ENCODE measurements around the gene DCST2. TPM values are rescaled to one million over a fixed set of nuclear protein-coding genes. Genes with fewer than 3 reads are reported as not detected.
A peak's percentile ranks its signal among the peaks of the same experiment; 100 is the strongest.

DCST2 gene
- polyA plus RNA-seq, 3 donors = 2.6 TPM; not detected in 2

DNA sequence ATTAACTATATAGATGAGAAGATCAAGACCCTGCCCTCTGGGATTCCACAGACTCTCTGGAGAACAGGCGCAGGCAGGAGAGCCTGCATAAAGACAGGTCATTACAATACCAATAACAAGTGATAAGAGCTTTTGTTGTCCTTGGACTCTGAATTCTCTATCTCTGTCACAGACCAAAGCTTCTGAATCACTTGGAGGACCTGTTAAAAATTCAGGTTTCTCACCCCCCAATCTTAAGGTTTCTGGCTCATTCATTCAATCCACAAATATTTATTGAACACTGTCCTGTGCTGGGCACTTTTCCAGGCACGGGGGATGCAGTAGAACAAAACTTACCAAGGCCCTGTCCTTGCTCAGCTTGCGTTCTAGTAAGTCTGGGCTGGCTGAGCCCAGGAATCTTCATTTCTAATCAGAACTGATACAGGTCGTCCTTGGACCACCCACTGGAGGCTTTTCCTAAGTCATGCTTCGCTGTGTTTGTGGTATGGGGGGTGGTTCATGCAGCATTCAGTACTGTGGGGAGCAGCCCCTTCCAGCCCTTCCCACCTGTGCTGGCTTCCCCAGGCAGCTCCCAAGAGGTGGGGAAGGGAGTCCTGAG, 31.4 kb upstream of the DCST2 start:
- peak overlapping the region in 1 of 2 donors; percentile 87 for H3K4me3 Mint-ChIP-seq
- H3K4me1 Mint-ChIP-seq = peaks cover 33% of the 10 kb centered on the region
- H3K4me3 ChIP-seq (replicated peaks in 1 of 3; ENCODE audit: low read depth in 2 of 3, low read length in 3 of 3) = no peak overlapping the region
- peaks cover 0 to 2% (median 0%) of the 10 kb centered on the region in 7 donors for H3K9me3 Mint-ChIP-seq
- peaks cover 6 to 12% (median 11%) of the 10 kb centered on the region in 3 donors for H3K27me3 Mint-ChIP-seq (ENCODE audit: low read depth in 3 of 3)
- no peak overlapping the region for H3K27ac ChIP-seq (ENCODE audit: low read depth in 1 of 2, low read length in 2 of 2)
- no peak overlapping the region for H3K9ac ChIP-seq (ENCODE audit: insufficient read depth, low read length, poor library complexity, severe bottlenecking)
- H3K36me3 ChIP-seq (replicated peaks in 1 of 2; ENCODE audit: control insufficient read depth in 1 of 2, insufficient read depth in 2 of 2, low read length in 2 of 2) = peaks cover 14 to 47% of the 10 kb centered on the region in 2 donors
- peak overlapping the region in 1 of 7 donors; percentile 75 for H3K27ac Mint-ChIP-seq
- intact Hi-C loops (cut with micrococcal nuclease) = loop anchor here (5.0 kb wide), 2 partner anchors 63 to 93 kb away; partner anchors contain the start of genes CKS1B (in 1 of the 2), SHC1 (in 1 of the 2) and ZBTB7B (in 1 of the 2)
- H3K9me3 ChIP-seq (replicated peaks in 1 of 2; ENCODE audit: control insufficient read depth in 1 of 2, insufficient read depth in 1 of 2, low read length in 2 of 2) = no peaks in the 10 kb centered on the region
- H3K36me3 Mint-ChIP-seq = peaks cover 43 to 54% of the 10 kb centered on the region in 2 donors
- H4K20me1 ChIP-seq (ENCODE audit: insufficient read depth, low read length) = peaks cover 68% of the 10 kb centered on the region
- no peak overlapping the region for H2AFZ ChIP-seq (ENCODE audit: insufficient read depth, low read depth, low read length, poor library complexity, severe bottlenecking)
- TF ChIP-seq, protein P1, sequence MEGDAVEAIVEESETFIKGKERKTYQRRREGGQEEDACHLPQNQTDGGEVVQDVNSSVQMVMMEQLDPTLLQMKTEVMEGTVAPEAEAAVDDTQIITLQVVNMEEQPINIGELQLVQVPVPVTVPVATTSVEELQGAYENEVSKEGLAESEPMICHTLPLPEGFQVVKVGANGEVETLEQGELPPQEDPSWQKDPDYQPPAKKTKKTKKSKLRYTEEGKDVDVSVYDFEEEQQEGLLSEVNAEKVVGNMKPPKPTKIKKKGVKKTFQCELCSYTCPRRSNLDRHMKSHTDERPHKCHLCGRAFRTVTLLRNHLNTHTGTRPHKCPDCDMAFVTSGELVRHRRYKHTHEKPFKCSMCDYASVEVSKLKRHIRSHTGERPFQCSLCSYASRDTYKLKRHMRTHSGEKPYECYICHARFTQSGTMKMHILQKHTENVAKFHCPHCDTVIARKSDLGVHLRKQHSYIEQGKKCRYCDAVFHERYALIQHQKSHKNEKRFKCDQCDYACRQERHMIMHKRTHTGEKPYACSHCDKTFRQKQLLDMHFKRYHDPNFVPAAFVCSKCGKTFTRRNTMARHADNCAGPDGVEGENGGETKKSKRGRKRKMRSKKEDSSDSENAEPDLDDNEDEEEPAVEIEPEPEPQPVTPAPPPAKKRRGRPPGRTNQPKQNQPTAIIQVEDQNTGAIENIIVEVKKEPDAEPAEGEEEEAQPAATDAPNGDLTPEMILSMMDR (IDR thresholded peaks at IDR 0.05) = no peak
- peaks cover 26 to 45% of the 10 kb centered on the region in 2 donors for H3K4me1 ChIP-seq (ENCODE audit: control insufficient read depth in 1 of 2, insufficient read depth in 2 of 2, low read length in 2 of 2)
- H3K79me2 ChIP-seq (ENCODE audit: insufficient read depth, low read length) = peaks cover 7% of the 10 kb centered on the region
- peak overlapping the region; percentile 97 for H3K4me2 ChIP-seq (replicated peaks; ENCODE audit: extremely low read depth, low read length, poor library complexity, severe bottlenecking)
- 83% methylated on average over 1 of the region's 5 CpGs for WGBS (ENCODE audit: insufficient coverage)
- peaks cover 0 to 5% of the 10 kb centered on the region in 2 donors for H3K27me3 ChIP-seq (ENCODE audit: control insufficient read depth in 2 of 2, insufficient read depth in 2 of 2, low read length in 2 of 2)
- no peak for DNase-seq

DNA sequence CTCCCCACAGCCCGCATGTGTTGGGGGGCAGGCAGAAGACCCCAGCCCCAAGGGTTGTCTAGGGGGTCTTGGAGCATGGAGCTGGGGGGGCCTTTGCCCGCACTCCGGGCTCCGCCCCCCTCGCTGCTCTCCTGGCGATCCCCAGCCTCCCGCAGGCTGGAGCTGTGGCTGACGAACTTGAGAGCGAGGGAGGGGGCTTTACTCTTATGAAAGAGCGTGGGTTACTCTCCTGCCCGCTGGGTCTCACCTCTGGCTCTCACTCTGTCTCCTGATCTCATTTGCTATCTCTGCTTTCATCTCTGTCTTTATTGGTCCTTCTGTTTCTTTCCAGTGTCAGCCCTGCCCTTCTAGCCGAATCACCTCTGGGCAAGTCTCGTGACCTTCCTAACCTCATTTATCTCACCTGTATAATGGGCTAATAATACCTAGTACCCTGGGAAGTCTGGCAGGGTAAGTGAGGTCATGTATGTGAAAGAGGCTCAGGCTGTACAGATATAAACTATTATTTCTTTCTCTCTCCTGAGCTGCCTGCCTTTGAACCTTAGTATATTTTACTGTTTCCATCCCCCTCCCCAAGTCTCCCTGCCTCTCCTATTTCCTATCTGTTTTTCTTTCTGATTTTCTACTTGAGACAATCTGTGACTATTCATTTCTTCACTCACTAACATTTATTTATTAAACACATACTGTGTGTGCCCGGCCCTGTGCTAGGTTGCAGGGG, 30.7 kb upstream of the DCST2 start:
- H3K4me3 ChIP-seq (replicated peaks in 1 of 3; ENCODE audit: low read depth in 2 of 3, low read length in 3 of 3) = peak overlapping the region; percentile 62 to 89 (median 77)
- no peak overlapping the region for H3K27ac ChIP-seq (ENCODE audit: low read depth in 1 of 2, low read length in 2 of 2)
- peak overlapping the region; percentile 90 for H2AFZ ChIP-seq (ENCODE audit: insufficient read depth, low read depth, low read length, poor library complexity, severe bottlenecking)
- no peaks in the 10 kb centered on the region for H3K9me3 ChIP-seq (replicated peaks in 1 of 2; ENCODE audit: control insufficient read depth in 1 of 2, insufficient read depth in 1 of 2, low read length in 2 of 2)
- H3K79me2 ChIP-seq (ENCODE audit: insufficient read depth, low read length) = peaks cover 7% of the 10 kb centered on the region
- Mint-ChIP-seq H3K9me3 (peaks cover 0 to 2% (median 0%) of the 10 kb centered on the region in 7 donors), H3K27me3 (ENCODE audit: low read depth in 3 of 3) (peaks cover 6 to 11% (median 10%) of the 10 kb centered on the region in 3 donors), H3K4me1 (peaks cover 33% of the 10 kb centered on the region), H3K4me3 (peak overlapping the region; percentile 81 to 87), H3K27ac (peak overlapping the region in 4 of 7 donors; percentile 15 to 90 (median 80)), H3K36me3 (peaks cover 47 to 57% of the 10 kb centered on the region in 2 donors)
- peaks cover 26 to 41% of the 10 kb centered on the region in 2 donors for H3K4me1 ChIP-seq (ENCODE audit: control insufficient read depth in 1 of 2, insufficient read depth in 2 of 2, low read length in 2 of 2)
- intact Hi-C loops (cut with micrococcal nuclease) = loop anchor here (5.0 kb wide), 2 partner anchors 62 to 92 kb away; partner anchors contain the start of genes CKS1B (in 1 of the 2), SHC1 (in 1 of the 2) and ZBTB7B (in 1 of the 2)
- TF ChIP-seq, protein P1 (IDR thresholded peaks at IDR 0.05) = no peak
- peaks cover 0 to 5% of the 10 kb centered on the region in 2 donors for H3K27me3 ChIP-seq (ENCODE audit: control insufficient read depth in 2 of 2, insufficient read depth in 2 of 2, low read length in 2 of 2)
- H4K20me1 ChIP-seq (ENCODE audit: insufficient read depth, low read length) = peaks cover 66% of the 10 kb centered on the region
- H3K4me2 ChIP-seq (replicated peaks; ENCODE audit: extremely low read depth, low read length, poor library complexity, severe bottlenecking) = peak overlapping the region; percentile 97
- no CpG with 5 or more reads among the region's 14 CpGs for WGBS (ENCODE audit: insufficient coverage)
- H3K9ac ChIP-seq (ENCODE audit: insufficient read depth, low read length, poor library complexity, severe bottlenecking) = peak overlapping the region; percentile 77
- H3K36me3 ChIP-seq (replicated peaks in 1 of 2; ENCODE audit: control insufficient read depth in 1 of 2, insufficient read depth in 2 of 2, low read length in 2 of 2) = peaks cover 21 to 49% of the 10 kb centered on the region in 2 donors
- DNase-seq = no peak
